HCT116 (cell line): ENCODE results near the gene PHC3. TPM values are rescaled to one million over a fixed set of nuclear protein-coding genes. Genes with fewer than 3 reads are reported as not detected.

ENCODE experiments used
- ATAC-seq: fragments of 200-7000 bp; cut with Tn5 transposase; 2 replicates; pipeline ENCODE4 v1.9.1; 2020; ENCODE audit warnings: mild to moderate bottlenecking, moderate library complexity
- BruUV-seq: library from RNA; stranded (reverse); fragments of 400-500 nt; replicated peaks from 2 replicates; lab custom pipeline; 2021; lab: Mats Ljungman, UMichigan
- CTCF ChIA-PET: fragments of 300-600 bp; sonication (Branson Sonifier 250); formaldehyde crosslinking; loops from one replicate; lab custom pipeline; 2021; ENCODE audit warnings: antibody characterized with exemption; lab: Charles Lee
- POLR2A ChIA-PET: fragments of 300-600, 350-600 bp; sonication (Branson Sonifier 250); formaldehyde crosslinking; loops from one replicate; lab custom pipeline; 2021; ENCODE audit warnings: antibody characterized with exemption; lab: Charles Lee
- RAD21 ChIA-PET, 2 experiments: fragments of 300-600 bp; sonication (Branson Sonifier 250); formaldehyde crosslinking; loops; one replicate each; lab custom pipeline; 2023; ENCODE audit warnings: low total read pairs in 2 of 2; ENCODE audit not compliant: uncharacterized antibody in 2 of 2, unreplicated experiment in 2 of 2, low non-redundant PET in 1 of 2; lab: Charles Lee
- DNase-seq: peaks from one replicate; pipeline ENCODE4 v3.0.0-alpha.2; 2010; ENCODE audit warnings: low read depth, low spot score
- H2AFZ ChIP-seq: fragments of 200-600 bp; shearing (Covaris generic), sonication (generic); 2 replicates; pipeline ENCODE4 v1.6.1; 2017; ENCODE audit warnings: low read depth, mixed run types, mixed read lengths, antibody characterized with exemption, low read length; ENCODE audit not compliant: poor library complexity, severe bottlenecking
- H3K27ac ChIP-seq: 2 replicates; pipeline ENCODE4 v1.5.1; 2012; ENCODE audit warnings: low read depth, low read length
- H3K27me3 ChIP-seq: fragments of 200-600 bp; sonication (generic); 2 replicates; pipeline ENCODE4 v1.6.1; 2016; ENCODE audit warnings: mixed run types, low read length, mixed read lengths; ENCODE audit not compliant: insufficient read depth
- H3K36me3 ChIP-seq, 2 experiments: fragments of 200-500 bp in 1 of 2; fragments of 200-600 bp in 1 of 2; sonication (Bioruptor generic) in 1 of 2; sonication (generic) in 1 of 2; 2 replicates each; pipeline versions ENCODE4 v1.5.1 to v1.6.1; 2014 to 2016; ENCODE audit warnings: low read length in 2 of 2, inconsistent platforms in 1 of 2, mixed read lengths in 1 of 2, mixed run types in 1 of 2; ENCODE audit not compliant: insufficient read depth in 2 of 2, control insufficient read depth in 1 of 2
- H3K4me1 ChIP-seq, 2 experiments: fragments of 200-600 bp in 1 of 2; sonication (generic) in 1 of 2; 2 replicates each; pipeline versions ENCODE4 v1.5.1 to v1.6.1; 2012 to 2017; ENCODE audit warnings: low read length in 2 of 2, inconsistent platforms in 1 of 2, mild to moderate bottlenecking in 1 of 2, mixed read lengths in 1 of 2, mixed run types in 1 of 2, moderate library complexity in 1 of 2; ENCODE audit not compliant: insufficient read depth in 2 of 2, control insufficient read depth in 1 of 2
- H3K4me2 ChIP-seq: fragments of 200-600 bp; sonication (generic); 2 replicates; pipeline ENCODE4 v1.6.1; 2017; ENCODE audit warnings: mixed run types, low read length, mixed read lengths
- H3K4me3 ChIP-seq, 2 experiments: fragments of 200-600 bp in 1 of 2; sonication (generic) in 1 of 2; replicated peaks in 1 of 2; 2 replicates each; pipeline ENCODE4 v1.5.1; 2011 to 2016; ENCODE audit warnings: low read length in 2 of 2, control low read depth in 1 of 2, low read depth in 1 of 2, mild to moderate bottlenecking in 1 of 2, mixed read lengths in 1 of 2, mixed run types in 1 of 2
- H3K79me2 ChIP-seq: fragments of 200-600 bp; sonication (generic); 2 replicates; pipeline ENCODE4 v1.6.1; 2017; ENCODE audit warnings: mild to moderate bottlenecking, mixed run types, low read length, moderate library complexity, mixed read lengths; ENCODE audit not compliant: insufficient read depth
- H3K9ac ChIP-seq: fragments of 200-600 bp; sonication (generic); 2 replicates; pipeline ENCODE4 v1.6.1; 2016; ENCODE audit warnings: low read length, mixed read lengths
- H3K9me2 ChIP-seq: fragments of 200-600 bp; sonication (generic), shearing (Covaris generic); 2 replicates; pipeline ENCODE4 v1.6.1; 2017; ENCODE audit warnings: mixed run types, mild to moderate bottlenecking, moderate library complexity; ENCODE audit not compliant: insufficient read depth
- H3K9me3 ChIP-seq, 2 experiments: fragments of 200-500 bp in 1 of 2; fragments of 200-600 bp in 1 of 2; sonication (Bioruptor generic) in 1 of 2; sonication (generic) in 1 of 2; 2 replicates each; pipeline ENCODE4 v1.6.1; 2014 to 2017; ENCODE audit warnings: low read length in 2 of 2, mixed read lengths in 2 of 2, inconsistent platforms in 1 of 2, low read depth in 1 of 2, mild to moderate bottlenecking in 1 of 2, mixed run types in 1 of 2, moderate library complexity in 1 of 2; ENCODE audit not compliant: control insufficient read depth in 1 of 2, insufficient read depth in 1 of 2
- H4K20me1 ChIP-seq: fragments of 200-600 bp; sonication (generic), shearing (Covaris generic); 2 replicates; pipeline ENCODE4 v1.6.1; 2017; ENCODE audit warnings: mixed run types, mild to moderate bottlenecking, moderate library complexity; ENCODE audit not compliant: insufficient read depth
- CEBPB ChIP-seq: IDR thresholded peaks from 2 replicates; pipeline ENCODE4 v1.6.1; 2012; ENCODE audit warnings: low read depth
- EGR1 ChIP-seq: IDR thresholded peaks from 2 replicates; pipeline ENCODE4 v1.6.1; 2012; ENCODE audit warnings: low read depth
- ELF1 ChIP-seq: IDR thresholded peaks from 2 replicates; pipeline ENCODE4 v1.6.1; 2012; ENCODE audit warnings: low read depth, borderline replicate concordance
- EZH2 ChIP-seq: fragments of 200-600 bp; sonication (generic); IDR thresholded peaks from 2 replicates; pipeline ENCODE4 v1.6.1; 2017; ENCODE audit warnings: antibody characterized with exemption, mixed run types
- EZH2phosphoT487 ChIP-seq: fragments of 200-600 bp; IDR thresholded peaks from 2 replicates; pipeline ENCODE4 v1.6.1; 2018; ENCODE audit warnings: antibody characterized with exemption, borderline replicate concordance
- JUND ChIP-seq: IDR thresholded peaks from 2 replicates; pipeline ENCODE4 v1.6.1; 2012
- POLR2A ChIP-seq: IDR thresholded peaks from 2 replicates; pipeline ENCODE4 v1.7.0; 2011; ENCODE audit warnings: borderline replicate concordance; ENCODE audit not compliant: insufficient read depth, insufficient read length; ENCODE audit errors: extremely low read depth
- RAD21 ChIP-seq: IDR thresholded peaks from 2 replicates; pipeline ENCODE4 v1.6.1; 2012; ENCODE audit warnings: low read depth, mild to moderate bottlenecking
- SIN3A ChIP-seq: IDR thresholded peaks from 2 replicates; pipeline ENCODE4 v1.6.1; 2012; ENCODE audit warnings: low read depth
- SRF ChIP-seq: IDR thresholded peaks from 2 replicates; pipeline ENCODE4 v1.6.1; 2012; ENCODE audit warnings: low read depth
- TCF7L2 ChIP-seq: IDR thresholded peaks from 2 replicates; pipeline ENCODE4 v1.7.0; 2011; ENCODE audit warnings: borderline replicate concordance, inconsistent platforms; ENCODE audit not compliant: insufficient read depth, insufficient read length; ENCODE audit errors: extremely low read depth
- ZFX ChIP-seq: fragments of 450-650 bp; IDR thresholded peaks from 2 replicates; pipeline ENCODE4 v1.6.1; 2017
- intact Hi-C: fragments of 100-400 bp; cut with micrococcal nuclease; formaldehyde crosslinking; loops from 2 replicates; pipeline ENCODE4 v1.10.0; 2022
- total RNA-seq: library from RNA; stranded (reverse); gene quantifications from one replicate; pipeline ENCODE4 v1.2.1, GENCODE V29; 2021; ENCODE audit not compliant: unreplicated experiment
- TF ChIP-seq, protein P1 (sequence below): IDR thresholded peaks from 2 replicates; pipeline ENCODE4 v1.6.1; 2012; ENCODE audit warnings: low read depth
- TF ChIP-seq, protein P2 (sequence below), 3 experiments: fragments of 200-600 bp in 1 of 3; sonication (generic) in 1 of 3; IDR thresholded peaks in 2 of 3; conservative IDR thresholded peaks in 1 of 3; 2 replicates each; pipeline ENCODE4 v1.5.1; 2012 to 2017; ENCODE audit warnings: low read depth in 2 of 3, low read length in 2 of 3, antibody characterized with exemption in 1 of 3, borderline replicate concordance in 1 of 3, control low read depth in 1 of 3, mild to moderate bottlenecking in 1 of 3, mixed read lengths in 1 of 3, mixed run types in 1 of 3, moderate library complexity in 1 of 3; ENCODE audit not compliant: insufficient read depth in 1 of 3
- TF ChIP-seq, protein P3 (sequence below): IDR thresholded peaks from 2 replicates; pipeline ENCODE4 v1.6.1; 2012

Gene PHC3
- total RNA-seq, 1 experiment from 2014 or later = 40.1 TPM

DNA sequence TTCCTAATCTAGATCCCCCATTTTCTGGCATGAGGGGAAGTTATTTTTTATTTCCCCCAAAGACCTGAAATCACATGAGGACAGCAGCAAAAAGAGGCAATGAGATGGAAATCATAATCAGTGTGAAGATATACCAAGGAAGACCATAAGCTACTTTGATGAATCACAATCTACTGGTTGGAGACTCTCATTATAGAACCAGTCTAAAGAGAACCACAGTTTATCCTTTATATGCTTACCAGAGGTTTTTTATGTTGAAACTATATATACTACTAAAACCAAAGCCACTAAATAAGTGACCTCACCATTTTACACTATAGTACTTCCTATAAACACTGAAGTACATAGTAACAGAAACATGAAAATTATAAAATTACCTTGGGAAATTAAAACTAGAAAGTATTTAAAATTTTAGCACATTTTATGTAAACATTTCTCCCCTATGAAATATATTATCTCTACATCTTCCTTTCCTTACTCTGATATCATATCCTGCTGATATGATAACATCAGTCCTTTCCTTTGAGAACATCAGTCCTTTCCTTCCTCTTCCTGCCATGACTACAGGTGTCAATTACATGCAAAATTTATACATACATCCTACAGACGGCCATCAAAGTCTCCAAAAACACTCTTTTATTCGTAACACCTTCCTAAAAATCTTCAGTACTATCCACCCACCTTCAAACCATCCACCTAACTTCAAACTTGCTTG is 71.8 kb downstream of the PHC3 start (continued):
- TF ChIP-seq EZH2phosphoT487 (no peak), SIN3A (no peak), EGR1 (no peak), ZFX (no peak)
- TF ChIP-seq, protein P1, sequence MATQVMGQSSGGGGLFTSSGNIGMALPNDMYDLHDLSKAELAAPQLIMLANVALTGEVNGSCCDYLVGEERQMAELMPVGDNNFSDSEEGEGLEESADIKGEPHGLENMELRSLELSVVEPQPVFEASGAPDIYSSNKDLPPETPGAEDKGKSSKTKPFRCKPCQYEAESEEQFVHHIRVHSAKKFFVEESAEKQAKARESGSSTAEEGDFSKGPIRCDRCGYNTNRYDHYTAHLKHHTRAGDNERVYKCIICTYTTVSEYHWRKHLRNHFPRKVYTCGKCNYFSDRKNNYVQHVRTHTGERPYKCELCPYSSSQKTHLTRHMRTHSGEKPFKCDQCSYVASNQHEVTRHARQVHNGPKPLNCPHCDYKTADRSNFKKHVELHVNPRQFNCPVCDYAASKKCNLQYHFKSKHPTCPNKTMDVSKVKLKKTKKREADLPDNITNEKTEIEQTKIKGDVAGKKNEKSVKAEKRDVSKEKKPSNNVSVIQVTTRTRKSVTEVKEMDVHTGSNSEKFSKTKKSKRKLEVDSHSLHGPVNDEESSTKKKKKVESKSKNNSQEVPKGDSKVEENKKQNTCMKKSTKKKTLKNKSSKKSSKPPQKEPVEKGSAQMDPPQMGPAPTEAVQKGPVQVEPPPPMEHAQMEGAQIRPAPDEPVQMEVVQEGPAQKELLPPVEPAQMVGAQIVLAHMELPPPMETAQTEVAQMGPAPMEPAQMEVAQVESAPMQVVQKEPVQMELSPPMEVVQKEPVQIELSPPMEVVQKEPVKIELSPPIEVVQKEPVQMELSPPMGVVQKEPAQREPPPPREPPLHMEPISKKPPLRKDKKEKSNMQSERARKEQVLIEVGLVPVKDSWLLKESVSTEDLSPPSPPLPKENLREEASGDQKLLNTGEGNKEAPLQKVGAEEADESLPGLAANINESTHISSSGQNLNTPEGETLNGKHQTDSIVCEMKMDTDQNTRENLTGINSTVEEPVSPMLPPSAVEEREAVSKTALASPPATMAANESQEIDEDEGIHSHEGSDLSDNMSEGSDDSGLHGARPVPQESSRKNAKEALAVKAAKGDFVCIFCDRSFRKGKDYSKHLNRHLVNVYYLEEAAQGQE = no peak

- BruUV-seq = no TSS peak
- intact Hi-C loops = no loop called here
- no peak for ATAC-seq
- no peak for TF ChIP-seq RAD21
- TF ChIP-seq, protein P1 = no peak
- TF ChIP-seq EZH2 = no peak
- TF ChIP-seq, protein P2, sequence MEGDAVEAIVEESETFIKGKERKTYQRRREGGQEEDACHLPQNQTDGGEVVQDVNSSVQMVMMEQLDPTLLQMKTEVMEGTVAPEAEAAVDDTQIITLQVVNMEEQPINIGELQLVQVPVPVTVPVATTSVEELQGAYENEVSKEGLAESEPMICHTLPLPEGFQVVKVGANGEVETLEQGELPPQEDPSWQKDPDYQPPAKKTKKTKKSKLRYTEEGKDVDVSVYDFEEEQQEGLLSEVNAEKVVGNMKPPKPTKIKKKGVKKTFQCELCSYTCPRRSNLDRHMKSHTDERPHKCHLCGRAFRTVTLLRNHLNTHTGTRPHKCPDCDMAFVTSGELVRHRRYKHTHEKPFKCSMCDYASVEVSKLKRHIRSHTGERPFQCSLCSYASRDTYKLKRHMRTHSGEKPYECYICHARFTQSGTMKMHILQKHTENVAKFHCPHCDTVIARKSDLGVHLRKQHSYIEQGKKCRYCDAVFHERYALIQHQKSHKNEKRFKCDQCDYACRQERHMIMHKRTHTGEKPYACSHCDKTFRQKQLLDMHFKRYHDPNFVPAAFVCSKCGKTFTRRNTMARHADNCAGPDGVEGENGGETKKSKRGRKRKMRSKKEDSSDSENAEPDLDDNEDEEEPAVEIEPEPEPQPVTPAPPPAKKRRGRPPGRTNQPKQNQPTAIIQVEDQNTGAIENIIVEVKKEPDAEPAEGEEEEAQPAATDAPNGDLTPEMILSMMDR (IDR thresholded peaks at IDR 0.05 in 2 of 3, conservative IDR thresholded peaks at IDR 0.05 in 1 of 3; ENCODE audit: borderline replicate concordance in 1 of 3, insufficient read depth in 1 of 3, low read depth in 2 of 3, low read length in 2 of 3) = no peak
- TF ChIP-seq EZH2phosphoT487 = no peak
- TF ChIP-seq ELF1 = no peak
- TF ChIP-seq ZFX = no peak
- no peak for TF ChIP-seq TCF7L2
- no peak for TF ChIP-seq SRF
- TF ChIP-seq POLR2A = no peak
- no peak for TF ChIP-seq CEBPB
- TF ChIP-seq JUND = no peak
- TF ChIP-seq, protein P3, sequence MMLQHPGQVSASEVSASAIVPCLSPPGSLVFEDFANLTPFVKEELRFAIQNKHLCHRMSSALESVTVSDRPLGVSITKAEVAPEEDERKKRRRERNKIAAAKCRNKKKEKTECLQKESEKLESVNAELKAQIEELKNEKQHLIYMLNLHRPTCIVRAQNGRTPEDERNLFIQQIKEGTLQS = no peak
- no peak for TF ChIP-seq SIN3A
- TF ChIP-seq EGR1 = no peak
Measured at GRCh38 chr3:170108955-170109354, 72.6 kb downstream of the PHC3 start.

More at GRCh38 chr3:170108955-170109354, 72.6 kb downstream of the PHC3 start:
- Histone ChIP-seq H3K4me1 (no peaks in the 10 kb centered on the region), H3K27ac (no peak overlapping the region), H3K9me2 (no peaks in the 10 kb centered on the region), H3K4me3 (no peak overlapping the region), H3K4me2 (no peak overlapping the region), H3K79me2 (no peaks in the 10 kb centered on the region), H4K20me1 (no peaks in the 10 kb centered on the region), H3K9ac (no peak overlapping the region), H2AFZ (no peak overlapping the region), H3K27me3 (no peaks in the 10 kb centered on the region), H3K9me3 (no peaks in the 10 kb centered on the region), H3K36me3 (no peaks in the 10 kb centered on the region; a peak in 1 of 4 replicates)
- ChIA-PET CTCF (no interaction called here), POLR2A (no interaction called here), RAD21 (no interaction called here)
- no peak for DNase-seq
